HG03439 (cell line): ENCODE measurements around the gene NLGN4X.

Source experiments
- ATAC-seq: cut with Tn5 transposase; IDR thresholded peaks from one replicate; pipeline ENCODE4 v1.9.1; 2021; ENCODE audit warnings: mild to moderate bottlenecking, moderate library complexity; ENCODE audit not compliant: unreplicated experiment

NLGN4X gene

GRCh38 chrX:6228720-6229119 lies at the start of gene NLGN4X:
Gene NLGN4X (minus strand): TSS chrX:6228867. CDS start chrX:6151466, 77,401 bp downstream.
- no peak for ATAC-seq

- ATAC-seq, result no peak
Observed at GRCh38 chrX:6266041-6266440, 37.4 kb upstream of the NLGN4X start.

GRCh38 chrX:6262959-6263358 lies 34.3 kb upstream of the NLGN4X start:
- ATAC-seq, result no peak

GRCh38 chrX:6257025-6257424 lies 28.4 kb upstream of the NLGN4X start:
- no peak for ATAC-seq

GRCh38 chrX:6244666-6245065 lies 16.0 kb upstream of the NLGN4X start:
- no peak for ATAC-seq

GRCh38 chrX:6238576-6238975 lies 9.9 kb upstream of the NLGN4X start:
- ATAC-seq, result no peak

- ATAC-seq, result no peak
Observed at GRCh38 chrX:6227935-6228334, 732 bp downstream of the NLGN4X start.

GRCh38 chrX:6227453-6227835 lies 1.2 kb downstream of the NLGN4X start:
- ATAC-seq, result no peak

GRCh38 chrX:6226596-6227452 lies 1.8 kb downstream of the NLGN4X start:
- ATAC-seq, result no peak

GRCh38 chrX:6225911-6226595 lies 2.6 kb downstream of the NLGN4X start:
- ATAC-seq, result no peak

GRCh38 chrX:6225288-6225910 lies 3.3 kb downstream of the NLGN4X start:
- no peak for ATAC-seq

GRCh38 chrX:6223516-6223915 lies 5.2 kb downstream of the NLGN4X start:
- no peak for ATAC-seq

GRCh38 chrX:6210230-6210629 lies 18.4 kb downstream of the NLGN4X start:
- no peak for ATAC-seq

- ATAC-seq, result no peak
Observed at GRCh38 chrX:6203462-6204215, 25.0 kb downstream of the NLGN4X start.

- ATAC-seq, result no peak
Observed at GRCh38 chrX:6199486-6199885, 29.2 kb downstream of the NLGN4X start.

- ATAC-seq, result no peak
Observed at GRCh38 chrX:6187256-6187655, 41.4 kb downstream of the NLGN4X start.

- peak; percentile 48 for ATAC-seq
Observed at GRCh38 chrX:6184900-6185515, 43.7 kb downstream of the NLGN4X start.

- ATAC-seq, result no peak
Observed at GRCh38 chrX:6175914-6176313, 52.8 kb downstream of the NLGN4X start.

- no peak for ATAC-seq
Observed at GRCh38 chrX:6170424-6170823, 58.2 kb downstream of the NLGN4X start.

GRCh38 chrX:6169407-6169806 lies 59.3 kb downstream of the NLGN4X start:
- ATAC-seq, result no peak

GRCh38 chrX:6163721-6164120 lies 64.9 kb downstream of the NLGN4X start:
- no peak for ATAC-seq
